H1 (cell line): ENCODE measurements around the gene PVR.

Source experiments
- CTCF ChIP-seq, 3 experiments: IDR thresholded peaks; 1 replicate in 2 of 3; 2 replicates in 1 of 3; pipeline versions ENCODE4 v1.5.1 to v1.6.1; 2011; ENCODE audit warnings: low read length in 3 of 3, mild to moderate bottlenecking in 3 of 3, inconsistent platforms in 2 of 3, low read depth in 1 of 3, moderate library complexity in 1 of 3; ENCODE audit not compliant: insufficient read depth in 1 of 3; ENCODE audit errors: control extremely low read depth in 1 of 3
- SIN3A ChIP-seq, 2 experiments: IDR thresholded peaks in 1 of 2; conservative IDR thresholded peaks in 1 of 2; 2 replicates each; pipeline ENCODE4 v1.6.1; 2011 to 2012; ENCODE audit warnings: low read length in 2 of 2, improper control_type of control experiment in 1 of 2, low read depth in 1 of 2, mild to moderate bottlenecking in 1 of 2
- YY1 ChIP-seq: IDR thresholded peaks from 2 replicates; pipeline ENCODE4 v1.6.1; 2011; ENCODE audit warnings: low read depth, mild to moderate bottlenecking, low read length
- ZNF274 ChIP-seq: IDR thresholded peaks from 2 replicates; pipeline ENCODE4 v1.7.0; 2012; ENCODE audit warnings: low read length, borderline replicate concordance; ENCODE audit errors: extremely low read depth
- TF ChIP-seq, protein P1 (sequence below): IDR thresholded peaks from 2 replicates; pipeline ENCODE4 v1.6.1; 2012; ENCODE audit warnings: inconsistent platforms

- TF ChIP-seq CTCF (IDR thresholded peaks at IDR 0.05; ENCODE audit: control extremely low read depth in 1 of 3, insufficient read depth in 1 of 3, low read depth in 1 of 3, low read length in 3 of 3) (peak; percentile 92 to 94 (median 93)), YY1 (no peak), ZNF274 (no peak), SIN3A (conservative IDR thresholded peaks at IDR 0.05 in 1 of 2, IDR thresholded peaks at IDR 0.05 in 1 of 2; ENCODE audit: low read depth in 1 of 2, low read length in 2 of 2) (no peak)
- TF ChIP-seq, protein P1, sequence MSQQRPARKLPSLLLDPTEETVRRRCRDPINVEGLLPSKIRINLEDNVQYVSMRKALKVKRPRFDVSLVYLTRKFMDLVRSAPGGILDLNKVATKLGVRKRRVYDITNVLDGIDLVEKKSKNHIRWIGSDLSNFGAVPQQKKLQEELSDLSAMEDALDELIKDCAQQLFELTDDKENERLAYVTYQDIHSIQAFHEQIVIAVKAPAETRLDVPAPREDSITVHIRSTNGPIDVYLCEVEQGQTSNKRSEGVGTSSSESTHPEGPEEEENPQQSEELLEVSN, result no peak
Measured at GRCh38 chr19:44689290-44690130, 45.8 kb downstream of the PVR start.
